Measurements from ENCODE around the gene MOB2. TPM values are rescaled to one million over a fixed set of nuclear protein-coding genes. Genes with fewer than 3 reads are reported as not detected.
"Not testable (repeated sequence)": the region's sequence is repeated elsewhere in the genome, so short reads cannot be mapped to it uniquely, and the experiment has no call there.

The MOB2 gene
- total RNA-seq, 1 experiment from 2014 or later = 11.3 TPM

DNA sequence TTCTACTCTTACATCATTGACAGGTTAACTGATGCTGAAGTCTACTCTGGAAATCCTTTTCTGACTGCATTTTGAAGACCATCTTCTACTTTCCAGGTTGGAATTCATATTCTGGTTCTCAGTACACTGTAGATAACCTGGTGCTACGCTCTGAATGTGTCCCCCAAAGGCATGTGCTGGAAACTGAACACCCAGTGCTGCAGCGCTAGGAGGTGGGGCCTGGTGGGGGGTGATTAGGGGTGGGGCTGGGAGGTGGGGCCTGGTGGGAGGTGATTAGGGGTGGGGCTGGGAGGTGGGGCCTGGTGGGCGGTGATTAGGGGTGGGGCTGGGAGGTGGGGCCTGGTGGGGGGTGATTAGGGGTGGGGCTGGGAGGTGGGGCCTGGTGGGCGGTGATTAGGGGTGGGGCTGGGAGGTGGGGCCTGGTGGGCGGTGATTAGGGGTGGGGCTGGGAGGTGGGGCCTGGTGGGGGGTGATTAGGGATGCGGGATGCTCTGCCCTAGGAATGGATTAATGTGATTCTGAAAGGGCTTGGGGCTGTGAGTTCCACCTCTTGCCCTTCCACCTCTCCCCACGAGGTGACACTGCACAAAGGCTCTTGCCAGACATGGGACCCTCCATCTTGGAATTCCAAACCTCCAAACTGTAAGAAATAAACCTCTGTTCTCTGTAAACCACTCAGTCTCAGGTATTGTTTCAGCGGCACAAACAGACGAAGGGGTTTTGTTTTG is 26.1 kb upstream of the MOB2 start:
- not testable (repeated sequence) for H3K27me3 ChIP-seq; H3K4me1 ChIP-seq; H3K4me3 ChIP-seq; H3K36me3 ChIP-seq; H3K9me3 ChIP-seq (replicated peaks); H3K27ac ChIP-seq
- peak; percentile 28 to 45 for DNase-seq

DNA sequence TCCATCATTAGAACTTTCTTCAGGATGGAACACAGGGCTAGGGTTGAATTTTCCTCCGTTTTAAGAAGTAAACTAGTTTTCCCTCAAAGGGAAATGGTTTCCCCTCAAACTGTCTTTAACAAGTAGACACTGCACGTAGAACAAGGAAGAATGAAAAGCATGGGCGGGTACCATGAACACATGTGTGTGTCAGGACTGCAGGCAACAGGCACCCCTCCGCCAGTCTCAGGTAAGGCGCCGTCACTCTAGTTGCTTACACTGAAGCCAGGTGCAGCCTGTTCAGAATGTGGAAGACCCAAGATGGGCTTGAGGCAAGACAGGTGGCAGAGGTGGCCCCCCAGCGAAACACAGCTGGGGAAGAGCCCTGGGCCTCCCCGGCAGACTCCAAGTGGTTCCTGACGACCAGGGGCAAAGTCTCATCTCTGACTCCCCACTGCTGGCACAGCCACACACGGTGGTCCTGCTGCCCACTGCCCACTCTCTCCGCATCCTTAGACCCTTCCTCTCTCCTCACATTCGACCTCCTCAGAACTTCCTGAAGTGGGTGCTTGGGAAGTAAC is 25.4 kb upstream of the MOB2 start:
- H3K9me3 ChIP-seq (replicated peaks) = no peaks in the 10 kb centered on the region
- no peak overlapping the region for H3K27ac ChIP-seq
- H3K4me1 ChIP-seq = no peaks in the 10 kb centered on the region
- H3K36me3 ChIP-seq = no peaks in the 10 kb centered on the region
- no peaks in the 10 kb centered on the region for H3K27me3 ChIP-seq
- no peak for DNase-seq
- no peak overlapping the region for H3K4me3 ChIP-seq

DNA sequence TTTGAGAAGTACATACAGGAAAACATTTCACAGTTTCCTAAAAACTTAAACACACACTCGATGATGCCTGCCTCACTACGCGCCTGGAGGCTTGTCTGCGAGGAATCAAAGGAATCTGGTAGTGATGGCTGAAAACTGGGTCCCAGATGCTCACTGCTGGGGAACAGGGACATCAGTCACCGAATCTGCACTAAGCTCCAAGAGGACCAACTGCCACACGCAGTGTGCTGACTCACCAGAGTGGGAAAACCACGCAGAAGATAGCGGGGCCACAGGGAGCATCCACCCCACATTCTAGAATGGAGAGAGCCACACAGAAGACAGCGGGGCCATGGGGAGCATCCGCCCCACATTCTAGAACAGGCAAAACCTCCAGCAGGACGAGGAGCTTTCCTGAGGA is 24.3 kb upstream of the MOB2 start:
- H3K9me3 ChIP-seq (replicated peaks) = no peaks in the 10 kb centered on the region
- H3K36me3 ChIP-seq = no peaks in the 10 kb centered on the region
- no peak overlapping the region for H3K27ac ChIP-seq
- no peaks in the 10 kb centered on the region for H3K27me3 ChIP-seq
- H3K4me3 ChIP-seq = no peak overlapping the region
- DNase-seq = no peak
- H3K4me1 ChIP-seq = no peaks in the 10 kb centered on the region

DNA sequence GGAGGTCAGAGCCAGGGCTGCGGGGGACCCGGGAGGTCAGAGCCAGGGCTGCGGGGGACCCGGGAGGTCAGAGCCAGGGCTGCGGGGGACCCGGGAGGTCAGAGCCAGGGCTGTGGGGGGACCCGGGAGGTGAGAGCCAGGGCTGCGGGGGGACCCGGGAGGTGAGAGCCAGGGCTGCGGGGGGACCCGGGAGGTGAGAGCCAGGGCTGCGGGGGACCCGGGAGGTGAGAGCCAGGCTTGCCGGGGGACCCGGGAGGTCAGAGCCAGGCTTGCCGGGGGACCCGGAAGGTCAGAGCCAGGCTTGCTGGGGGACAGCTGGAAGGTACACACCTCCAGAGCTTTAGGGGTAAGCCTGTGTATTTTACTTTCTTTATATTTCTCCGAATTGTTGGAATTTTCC is 23.8 kb upstream of the MOB2 start:
- DNase-seq, H3K4me1 ChIP-seq, H3K4me3 ChIP-seq: not testable (repeated sequence)

DNA sequence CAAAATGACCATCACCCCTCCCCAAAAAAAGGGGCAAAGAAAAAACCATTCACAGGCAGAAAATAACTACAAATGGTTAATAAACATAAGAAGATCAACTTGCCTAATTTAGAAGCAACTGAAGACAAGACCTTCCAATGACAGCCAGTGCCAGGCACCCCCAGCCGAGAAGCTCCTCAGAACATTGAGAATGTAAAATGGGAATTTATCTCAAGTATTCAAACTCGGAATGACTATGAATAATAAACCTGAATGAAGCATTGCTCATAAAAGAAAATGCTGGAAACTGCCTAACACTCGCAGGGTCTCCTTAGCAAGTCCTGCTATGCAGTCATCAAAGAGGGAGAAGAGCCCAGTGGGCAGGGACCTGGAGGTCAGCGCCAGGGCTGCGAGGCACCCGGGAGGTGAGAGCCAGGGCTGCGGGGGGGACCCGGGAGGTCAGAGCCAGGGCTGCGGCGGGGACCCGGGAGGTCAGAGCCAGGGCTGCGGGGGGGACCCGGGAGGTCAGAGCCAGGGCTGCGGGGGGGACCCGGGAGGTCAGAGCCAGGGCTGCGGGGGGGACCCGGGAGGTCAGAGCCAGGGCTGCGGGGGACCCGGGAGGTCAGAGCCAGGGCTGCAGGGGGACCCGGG is 23.2 kb upstream of the MOB2 start:
- Histone ChIP-seq H3K9me3 (replicated peaks) (no peaks in the 10 kb centered on the region), H3K27ac (no peak overlapping the region), H3K27me3 (no peaks in the 10 kb centered on the region), H3K36me3 (no peaks in the 10 kb centered on the region), H3K4me1 (no peaks in the 10 kb centered on the region), H3K4me3 (no peak overlapping the region)
- DNase-seq = no peak

More for the DNA sequence above, 23.8 kb upstream of the MOB2 start:
- not testable (repeated sequence) for H3K27me3 ChIP-seq; H3K36me3 ChIP-seq; H3K9me3 ChIP-seq (replicated peaks); H3K27ac ChIP-seq

DNA sequence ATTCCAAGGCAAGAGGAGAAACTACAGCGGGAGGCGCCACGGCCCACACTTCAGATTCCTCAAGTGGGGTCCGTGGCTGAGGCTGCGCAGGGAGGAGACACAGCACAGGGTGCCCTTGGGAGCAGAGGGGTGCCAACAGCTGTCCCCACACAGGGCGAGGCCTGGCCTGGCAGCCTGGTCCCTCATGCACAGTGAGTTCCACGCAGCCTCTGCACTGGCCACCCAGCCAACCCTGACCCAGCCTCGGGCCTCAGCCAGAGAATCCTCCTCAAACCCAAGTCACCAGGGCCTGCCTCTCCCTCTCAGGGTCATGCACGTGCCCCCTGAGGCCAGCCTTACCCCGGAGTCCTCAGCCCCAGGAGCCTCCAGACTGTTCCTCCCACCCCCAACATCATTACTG is 22.4 kb upstream of the MOB2 start:
- DNase-seq = no peak
- no peaks in the 10 kb centered on the region for H3K9me3 ChIP-seq (replicated peaks)
- no peaks in the 10 kb centered on the region for H3K36me3 ChIP-seq
- H3K4me1 ChIP-seq = no peaks in the 10 kb centered on the region
- H3K27me3 ChIP-seq = no peaks in the 10 kb centered on the region
- H3K4me3 ChIP-seq = no peak overlapping the region
- no peak overlapping the region for H3K27ac ChIP-seq

DNA sequence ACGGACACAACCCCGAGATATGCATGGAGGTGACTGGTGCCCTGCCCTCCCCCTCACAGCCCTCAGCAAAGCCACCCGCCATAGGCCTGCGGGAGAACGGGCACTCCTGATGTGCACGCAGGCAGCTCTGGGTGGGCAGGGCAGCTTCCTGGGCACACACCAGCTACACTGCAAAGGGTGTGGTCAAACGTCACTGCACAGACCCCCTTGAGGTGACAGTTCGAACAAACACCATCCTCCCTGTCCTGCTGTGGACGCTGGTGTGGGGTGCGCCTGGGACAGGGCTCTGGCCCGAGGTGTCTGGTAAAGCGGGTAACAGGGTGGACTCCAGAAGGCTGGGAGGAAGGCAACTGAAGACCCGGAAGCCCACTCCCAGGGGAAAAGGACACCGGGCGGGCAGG is 21.9 kb upstream of the MOB2 start:
- H3K4me1 ChIP-seq = no peaks in the 10 kb centered on the region
- DNase-seq = no peak

DNA sequence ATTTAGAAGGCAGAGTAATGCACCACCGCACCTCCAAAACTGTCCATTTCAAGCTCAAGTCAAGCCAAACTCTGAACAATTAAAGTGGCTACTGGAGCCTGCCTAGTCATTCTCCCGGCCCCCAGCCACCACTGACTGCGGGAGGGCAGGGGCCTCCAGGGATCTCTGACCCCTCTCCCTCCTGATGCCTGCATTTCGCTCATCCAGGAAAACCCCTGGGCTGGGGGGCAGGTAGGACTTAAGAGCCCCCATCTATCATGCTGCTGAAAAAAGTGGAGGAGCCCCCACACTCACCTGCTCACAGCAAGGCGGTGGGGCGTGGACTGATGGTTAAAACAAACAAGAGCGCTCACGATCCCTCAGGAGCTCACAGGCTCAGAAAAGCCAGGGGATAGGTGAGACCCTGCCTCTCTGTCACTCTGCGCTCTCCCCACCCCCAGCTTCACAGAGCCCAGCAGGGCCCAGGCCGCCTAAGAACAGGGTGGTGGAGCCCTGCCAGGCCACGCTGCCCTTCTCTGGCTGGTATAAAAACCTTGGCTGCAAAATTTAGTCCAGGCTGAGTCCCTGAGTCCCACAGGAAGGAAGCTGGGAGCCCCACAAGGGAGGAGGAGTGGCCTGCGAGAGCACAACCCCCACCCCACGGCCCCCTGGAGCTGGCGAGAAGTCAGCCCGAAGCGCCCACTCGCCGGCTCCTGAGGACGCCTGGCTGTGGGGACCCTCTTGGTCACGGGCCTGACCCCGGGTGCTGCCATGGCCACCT is 21.0 kb upstream of the MOB2 start:
- Histone ChIP-seq H3K9me3 (replicated peaks) (no peaks in the 10 kb centered on the region), H3K4me1 (no peaks in the 10 kb centered on the region), H3K36me3 (no peaks in the 10 kb centered on the region), H3K4me3 (no peak overlapping the region), H3K27ac (no peak overlapping the region), H3K27me3 (no peaks in the 10 kb centered on the region)
- no peak for DNase-seq

More for the DNA sequence above, 21.9 kb upstream of the MOB2 start:
- Histone ChIP-seq H3K27me3 (no peaks in the 10 kb centered on the region), H3K36me3 (no peaks in the 10 kb centered on the region), H3K27ac (no peak overlapping the region), H3K9me3 (replicated peaks) (no peaks in the 10 kb centered on the region), H3K4me3 (no peak overlapping the region)

DNA sequence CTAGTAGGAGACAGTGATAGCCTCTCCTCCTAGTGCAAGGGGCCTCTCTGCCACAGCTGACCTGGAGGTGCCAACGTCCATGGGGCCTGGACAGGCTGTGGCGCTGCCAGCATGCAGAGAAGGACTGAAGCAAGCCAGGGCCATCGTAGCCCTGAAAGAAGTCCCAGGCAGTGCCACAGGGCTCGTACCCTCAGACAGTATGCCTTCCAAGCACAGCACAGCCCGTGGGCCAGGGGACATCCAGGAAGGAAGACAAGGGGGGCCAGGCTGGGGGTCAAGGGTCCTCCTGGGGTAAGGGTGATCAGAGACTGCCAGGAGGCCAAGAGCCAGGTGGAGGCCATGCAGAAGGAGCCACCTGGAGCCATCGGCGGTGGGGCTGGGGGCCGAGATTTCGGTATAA is 20.4 kb upstream of the MOB2 start:
- Histone ChIP-seq H3K36me3 (no peaks in the 10 kb centered on the region), H3K4me1 (no peaks in the 10 kb centered on the region), H3K27me3 (no peaks in the 10 kb centered on the region), H3K4me3 (no peak overlapping the region), H3K9me3 (replicated peaks) (no peaks in the 10 kb centered on the region), H3K27ac (no peak overlapping the region)
- DNase-seq = no peak

DNA sequence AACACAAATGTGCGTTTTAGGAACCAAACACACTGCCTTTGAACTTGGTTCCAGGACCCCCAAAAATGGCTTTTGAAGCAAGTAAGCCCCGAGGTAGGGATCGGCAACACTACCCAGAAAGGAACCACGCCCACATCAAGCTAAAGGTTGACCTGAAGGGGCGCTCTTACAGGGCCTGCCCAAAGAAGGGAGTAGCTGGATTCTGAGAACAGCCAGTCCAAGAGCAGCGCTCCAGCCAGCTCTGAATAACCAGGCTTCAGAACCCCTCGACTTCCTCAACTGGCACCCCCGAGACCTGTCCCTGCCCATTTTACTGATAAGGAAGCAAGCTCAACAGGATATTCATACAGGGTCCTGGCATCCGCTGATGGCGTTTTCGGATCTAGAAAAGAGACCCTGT is 18.9 kb upstream of the MOB2 start:
- no peak overlapping the region for H3K4me3 ChIP-seq
- no peaks in the 10 kb centered on the region for H3K36me3 ChIP-seq
- no peak for DNase-seq
- no peaks in the 10 kb centered on the region for H3K4me1 ChIP-seq
- no peaks in the 10 kb centered on the region for H3K9me3 ChIP-seq (replicated peaks)
- H3K27me3 ChIP-seq = no peaks in the 10 kb centered on the region
- no peak overlapping the region for H3K27ac ChIP-seq

DNA sequence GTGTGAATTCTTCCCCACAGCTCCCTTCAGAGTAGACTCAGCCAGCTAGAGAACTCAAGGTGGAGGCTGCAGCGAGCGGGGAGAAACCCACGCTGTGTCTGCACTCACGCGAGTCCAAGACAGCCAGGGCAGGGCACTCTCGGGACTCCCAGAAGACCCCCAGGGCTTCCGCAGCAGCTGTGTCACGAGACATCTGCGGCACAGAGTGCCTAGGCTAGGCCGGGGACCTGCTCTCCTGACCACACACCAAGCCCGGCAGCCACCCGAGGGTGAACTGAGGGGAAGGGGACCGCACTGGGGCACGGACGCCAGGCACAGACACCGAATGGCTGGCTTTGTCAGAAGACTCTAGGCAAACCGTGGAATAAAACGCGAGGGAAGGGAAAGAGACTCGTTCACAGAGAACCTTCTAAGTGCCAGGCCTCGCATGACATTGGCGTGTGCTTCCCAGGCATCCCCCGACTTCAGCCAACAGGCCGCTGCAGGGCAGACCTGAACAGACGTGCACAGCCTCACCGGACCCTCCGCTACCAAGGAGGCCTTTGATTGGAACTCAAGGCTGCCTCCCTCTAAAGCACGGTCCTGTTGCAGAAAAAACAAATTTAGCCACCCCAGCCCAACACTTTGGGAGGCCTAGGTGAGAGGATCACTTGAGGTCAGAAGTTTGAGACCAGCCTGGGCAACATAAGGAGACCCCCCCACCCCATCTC is 18.2 kb upstream of the MOB2 start:
- Histone ChIP-seq H3K4me3 (no peak overlapping the region), H3K36me3 (no peaks in the 10 kb centered on the region), H3K4me1 (no peaks in the 10 kb centered on the region), H3K27me3 (no peaks in the 10 kb centered on the region), H3K9me3 (replicated peaks) (no peaks in the 10 kb centered on the region), H3K27ac (no peak overlapping the region)
- DNase-seq = no peak

DNA sequence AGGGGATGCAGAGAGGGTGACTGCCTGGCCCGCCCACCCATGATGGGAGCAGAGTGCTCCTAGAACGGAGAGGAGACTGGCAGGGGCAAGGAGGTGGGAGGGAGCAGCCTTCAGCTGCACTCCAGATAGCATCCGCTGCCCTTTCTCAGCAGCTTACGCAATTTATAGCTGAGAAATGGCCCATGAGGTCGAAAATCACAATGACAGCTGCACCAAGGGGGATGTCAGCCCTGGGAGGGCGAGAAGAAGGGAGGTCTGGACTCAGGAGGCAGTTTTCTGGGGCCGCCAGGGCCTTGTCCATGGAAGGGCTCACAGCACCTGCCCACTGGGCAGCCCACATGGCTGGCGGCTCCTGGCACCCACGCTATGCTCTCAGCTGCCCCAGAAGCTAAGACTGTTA is 17.6 kb upstream of the MOB2 start:
- Histone ChIP-seq H3K4me3 (no peak overlapping the region), H3K36me3 (no peaks in the 10 kb centered on the region), H3K9me3 (replicated peaks) (no peaks in the 10 kb centered on the region), H3K27ac (no peak overlapping the region), H3K27me3 (no peaks in the 10 kb centered on the region), H3K4me1 (no peaks in the 10 kb centered on the region)
- DNase-seq = no peak

DNA sequence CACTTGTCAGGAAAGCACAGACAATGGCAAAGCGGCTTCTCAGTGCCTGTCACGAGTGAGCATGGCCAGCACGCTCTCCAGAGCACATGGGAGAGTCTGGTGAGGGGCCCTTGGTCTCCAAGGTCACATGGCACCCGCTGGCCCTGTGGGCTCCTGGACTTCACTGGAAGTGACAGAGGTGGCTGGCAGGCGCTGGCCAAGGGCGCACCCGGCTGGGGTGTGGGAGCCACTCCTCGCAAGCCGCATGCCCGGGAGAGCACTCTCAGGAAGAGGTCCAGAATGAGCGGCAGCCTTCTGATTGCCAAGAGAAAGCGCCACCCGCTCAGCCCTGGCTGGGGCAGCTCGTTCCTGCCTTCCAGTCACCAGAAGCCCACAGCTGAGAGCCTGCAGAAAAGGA is 17.1 kb upstream of the MOB2 start:
- Histone ChIP-seq H3K27ac (no peak overlapping the region), H3K36me3 (no peaks in the 10 kb centered on the region), H3K9me3 (replicated peaks) (no peaks in the 10 kb centered on the region), H3K4me3 (no peak overlapping the region), H3K27me3 (no peaks in the 10 kb centered on the region), H3K4me1 (no peaks in the 10 kb centered on the region)
- DNase-seq = no peak

DNA sequence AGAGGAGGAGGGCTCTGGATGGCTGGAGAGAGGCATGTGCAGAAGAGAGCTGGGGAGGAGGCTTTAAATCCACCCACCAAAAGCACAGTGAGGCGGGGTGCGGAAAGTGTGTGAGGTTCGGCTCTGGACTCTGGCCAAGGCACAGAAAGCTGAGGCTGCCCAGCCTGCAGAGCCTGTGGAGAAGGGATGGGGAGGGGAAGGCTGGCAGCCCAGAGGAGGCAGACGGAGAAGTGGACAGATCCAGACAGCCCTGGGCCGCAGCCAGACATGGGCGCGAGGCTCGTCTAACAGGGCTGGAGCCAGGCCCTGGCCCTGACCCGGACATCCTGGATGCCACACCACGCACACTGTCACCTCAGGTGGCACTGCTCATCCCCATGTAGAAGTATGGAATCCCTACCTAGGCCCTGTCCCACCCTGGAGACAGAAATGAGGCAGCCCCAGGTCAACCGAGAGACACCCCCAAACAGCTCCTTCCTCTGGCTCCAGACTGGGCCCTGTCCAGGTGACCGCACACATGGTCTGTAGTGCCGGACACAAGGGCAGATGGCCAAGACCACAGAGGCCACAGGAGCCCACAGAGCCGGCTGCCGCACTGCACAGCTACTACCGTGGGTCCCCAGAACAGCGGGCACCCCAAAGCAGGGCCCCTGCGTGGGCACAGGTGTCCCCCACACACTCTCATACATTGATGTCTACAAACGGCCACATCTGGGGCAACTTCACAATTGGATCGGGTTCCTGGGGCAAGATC is 16.6 kb upstream of the MOB2 start:
- Histone ChIP-seq H3K27me3 (no peaks in the 10 kb centered on the region), H3K4me1 (no peaks in the 10 kb centered on the region), H3K4me3 (no peak overlapping the region), H3K9me3 (replicated peaks) (no peaks in the 10 kb centered on the region), H3K27ac (no peak overlapping the region), H3K36me3 (no peaks in the 10 kb centered on the region)
- DNase-seq = no peak
